Keratinocyte (primary cell): Measurements from ENCODE around the gene KHDC1L. TPM values are rescaled to one million over a fixed set of nuclear protein-coding genes. Genes with fewer than 3 reads are reported as not detected.

Source experiments
- DNase-seq: peaks from one replicate; pipeline ENCODE4 v3.0.0-alpha.2; 2011; ENCODE audit warnings: low read depth, missing footprints, low spot score
- FAIRE-seq: peaks from 2 replicates; lab custom pipeline; 2011; peaks lifted over from hg19 to GRCh38; lab: Jason Lieb, UNC
- H2AFZ ChIP-seq: 2 replicates; pipeline ENCODE4 v1.6.0; 2012; ENCODE audit warnings: low read length, control low read depth, inconsistent platforms; ENCODE audit not compliant: control insufficient read depth
- H3K27ac ChIP-seq: 2 replicates; pipeline ENCODE4 v1.5.1; 2011; ENCODE audit warnings: low read length; ENCODE audit not compliant: control insufficient read depth, insufficient read depth
- H3K27me3 ChIP-seq: 3 replicates; pipeline ENCODE4 v1.6.0; 2011; ENCODE audit warnings: low read length; ENCODE audit not compliant: control insufficient read depth, insufficient read depth; ENCODE audit errors: extremely low read depth
- H3K36me3 ChIP-seq, 2 experiments: 2 replicates in 1 of 2; 3 replicates in 1 of 2; pipeline ENCODE4 v1.5.1; 2011; ENCODE audit warnings: low read length in 2 of 2, mild to moderate bottlenecking in 1 of 2; ENCODE audit not compliant: control insufficient read depth in 2 of 2, insufficient read depth in 2 of 2; ENCODE audit errors: extremely low read depth in 1 of 2
- H3K4me1 ChIP-seq: 3 replicates; pipeline ENCODE4 v1.5.1; 2011; ENCODE audit warnings: low read length; ENCODE audit not compliant: control insufficient read depth, insufficient read depth; ENCODE audit errors: extremely low read depth
- H3K4me2 ChIP-seq: 3 replicates; pipeline ENCODE4 v1.6.0; 2011; ENCODE audit warnings: low read depth, low read length; ENCODE audit not compliant: control insufficient read depth, insufficient read depth; ENCODE audit errors: extremely low read depth
- H3K4me3 ChIP-seq, 3 experiments: fragments of 200-600 bp in 1 of 3; sonication (generic) in 1 of 3; 2 replicates in 2 of 3; 3 replicates in 1 of 3; pipeline ENCODE4 v1.5.1; 2011 to 2016; ENCODE audit warnings: low read length in 3 of 3, mild to moderate bottlenecking in 3 of 3, control low read depth in 2 of 3, inconsistent platforms in 1 of 3, low read depth in 1 of 3, mixed read lengths in 1 of 3, mixed run types in 1 of 3, moderate library complexity in 1 of 3; ENCODE audit not compliant: control insufficient read depth in 2 of 3, insufficient read depth in 2 of 3; ENCODE audit errors: extremely low read depth in 1 of 3
- H3K79me2 ChIP-seq: 2 replicates; pipeline ENCODE4 v1.6.0; 2012; ENCODE audit warnings: low read length; ENCODE audit not compliant: control insufficient read depth, insufficient read depth
- H3K9ac ChIP-seq: 3 replicates; pipeline ENCODE4 v1.6.0; 2011; ENCODE audit warnings: low read length; ENCODE audit not compliant: control insufficient read depth, insufficient read depth; ENCODE audit errors: extremely low read depth
- H3K9me1 ChIP-seq: 3 replicates; pipeline ENCODE4 v1.6.0; 2011; ENCODE audit warnings: low read length; ENCODE audit not compliant: control insufficient read depth, insufficient read depth; ENCODE audit errors: extremely low read depth
- H3K9me3 ChIP-seq: 2 replicates; pipeline ENCODE4 v1.5.1; 2012; ENCODE audit warnings: low read depth, low read length; ENCODE audit not compliant: control insufficient read depth
- H4K20me1 ChIP-seq: 3 replicates; pipeline ENCODE4 v1.6.0; 2011; ENCODE audit warnings: low read length; ENCODE audit not compliant: control insufficient read depth, insufficient read depth; ENCODE audit errors: extremely low read depth
- EZH2 ChIP-seq: IDR thresholded peaks from one replicate; pipeline ENCODE4 v1.6.1; 2012; ENCODE audit warnings: inconsistent platforms, mild to moderate bottlenecking, low read length, moderate library complexity
- dilution Hi-C: fragments of 300-500 bp; cut with MboI; formaldehyde crosslinking; loops from one replicate; pipeline ENCODE4 v1.7.0; 2020; ENCODE audit warnings: low sequenced_read_pairs; ENCODE audit not compliant: extremely low pct_ligation_motif_present
- polyA plus RNA-seq, 5 experiments: library from polyadenylated mRNA; depleted of rRNA in 3 of 5; stranded (reverse) in 3 of 5; stranded (forward) in 1 of 5; unstranded in 1 of 5; fragments of >200 nt; gene quantifications; 1 replicate in 1 of 5; 2 replicates in 3 of 5; 3 replicates in 1 of 5; pipeline versions ENCODE4 v1.2.1 to v1.2.3, GENCODE V29; 2011 to 2012; ENCODE audit warnings: missing spikeins in 2 of 5, low read depth in 1 of 5, low replicate concordance in 1 of 5
- TF ChIP-seq, protein P1 (sequence below), 3 experiments: IDR thresholded peaks in 1 of 3; conservative IDR thresholded peaks in 1 of 3; optimal IDR thresholded peaks in 1 of 3; 2 replicates in 2 of 3; 3 replicates in 1 of 3; pipeline versions ENCODE3 to v1.5.1; 2011; ENCODE audit warnings: low read length in 3 of 3, mild to moderate bottlenecking in 3 of 3, moderate library complexity in 2 of 3, control low read depth in 1 of 3, inconsistent platforms in 1 of 3; ENCODE audit not compliant: insufficient read depth in 2 of 3; ENCODE audit errors: extremely low read depth in 1 of 3

Gene KHDC1L
- polyA plus RNA-seq, 1 donor (not counting 4 experiments of a cell fraction or from before 2014, with no cell fraction given), result not detected

GRCh38 chr6:73203098-73203497, 22.2 kb downstream of the KHDC1L start:
- no peaks in the 10 kb centered on the region for H3K79me2 ChIP-seq
- H2AFZ ChIP-seq, result no peak overlapping the region
- H3K4me3 ChIP-seq, result no peak overlapping the region
- no peaks in the 10 kb centered on the region for H3K9me1 ChIP-seq
- TF ChIP-seq, protein P1, sequence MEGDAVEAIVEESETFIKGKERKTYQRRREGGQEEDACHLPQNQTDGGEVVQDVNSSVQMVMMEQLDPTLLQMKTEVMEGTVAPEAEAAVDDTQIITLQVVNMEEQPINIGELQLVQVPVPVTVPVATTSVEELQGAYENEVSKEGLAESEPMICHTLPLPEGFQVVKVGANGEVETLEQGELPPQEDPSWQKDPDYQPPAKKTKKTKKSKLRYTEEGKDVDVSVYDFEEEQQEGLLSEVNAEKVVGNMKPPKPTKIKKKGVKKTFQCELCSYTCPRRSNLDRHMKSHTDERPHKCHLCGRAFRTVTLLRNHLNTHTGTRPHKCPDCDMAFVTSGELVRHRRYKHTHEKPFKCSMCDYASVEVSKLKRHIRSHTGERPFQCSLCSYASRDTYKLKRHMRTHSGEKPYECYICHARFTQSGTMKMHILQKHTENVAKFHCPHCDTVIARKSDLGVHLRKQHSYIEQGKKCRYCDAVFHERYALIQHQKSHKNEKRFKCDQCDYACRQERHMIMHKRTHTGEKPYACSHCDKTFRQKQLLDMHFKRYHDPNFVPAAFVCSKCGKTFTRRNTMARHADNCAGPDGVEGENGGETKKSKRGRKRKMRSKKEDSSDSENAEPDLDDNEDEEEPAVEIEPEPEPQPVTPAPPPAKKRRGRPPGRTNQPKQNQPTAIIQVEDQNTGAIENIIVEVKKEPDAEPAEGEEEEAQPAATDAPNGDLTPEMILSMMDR (optimal IDR thresholded peaks at IDR 0.05 in 1 of 3, IDR thresholded peaks at IDR 0.05 in 1 of 3, conservative IDR thresholded peaks at IDR 0.05 in 1 of 3; ENCODE audit: extremely low read depth in 1 of 3, insufficient read depth in 2 of 3, low read length in 3 of 3), result no peak
- no peak for TF ChIP-seq EZH2
- H3K4me1 ChIP-seq, result no peaks in the 10 kb centered on the region
- FAIRE-seq (no peak), DNase-seq (no peak)
- no peaks in the 10 kb centered on the region for H3K36me3 ChIP-seq
- H3K9ac ChIP-seq, result no peak overlapping the region
- H3K27ac ChIP-seq, result no peak overlapping the region
- H4K20me1 ChIP-seq, result no peaks in the 10 kb centered on the region
- dilution Hi-C loops, result no loop called here
- H3K4me2 ChIP-seq, result no peak overlapping the region
- no peaks in the 10 kb centered on the region for H3K27me3 ChIP-seq
- H3K9me3 ChIP-seq, result no peaks in the 10 kb centered on the region

DNA sequence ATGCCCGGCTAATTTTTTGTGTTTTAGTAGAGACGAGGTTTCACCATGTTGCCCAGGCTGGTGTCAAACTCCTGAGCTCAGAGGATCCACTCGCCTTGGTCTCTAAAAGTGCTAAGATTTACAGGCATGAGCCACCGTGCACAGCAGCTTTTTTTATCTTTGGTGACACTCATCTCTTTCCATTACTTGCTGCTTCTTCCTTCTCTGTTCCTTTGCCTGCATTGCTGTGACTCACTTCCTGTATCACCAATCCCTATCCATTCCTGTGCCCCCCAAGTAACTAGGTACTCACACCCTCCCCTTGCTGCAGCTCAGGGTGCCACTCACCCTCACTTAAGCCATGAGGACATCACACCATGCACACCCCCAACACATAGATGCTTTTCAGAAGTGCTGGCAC, 24.6 kb downstream of the KHDC1L start:
- no peak for FAIRE-seq
- dilution Hi-C loops, result no loop called here
- no peak overlapping the region for H2AFZ ChIP-seq

More for the DNA sequence above, 24.6 kb downstream of the KHDC1L start:
- no peaks in the 10 kb centered on the region for H3K4me1 ChIP-seq
- no peaks in the 10 kb centered on the region for H3K79me2 ChIP-seq
- no peaks in the 10 kb centered on the region for H3K9me1 ChIP-seq
- no peak overlapping the region for H3K27ac ChIP-seq
- no peak for TF ChIP-seq EZH2
- TF ChIP-seq, protein P1 (optimal IDR thresholded peaks at IDR 0.05 in 1 of 3, IDR thresholded peaks at IDR 0.05 in 1 of 3, conservative IDR thresholded peaks at IDR 0.05 in 1 of 3; ENCODE audit: extremely low read depth in 1 of 3, insufficient read depth in 2 of 3, low read length in 3 of 3), result no peak
- no peaks in the 10 kb centered on the region for H4K20me1 ChIP-seq
- H3K4me2 ChIP-seq, result no peak overlapping the region
- H3K9me3 ChIP-seq, result no peaks in the 10 kb centered on the region
- no peaks in the 10 kb centered on the region for H3K27me3 ChIP-seq
- no peak for DNase-seq
- no peak overlapping the region for H3K9ac ChIP-seq
- no peak overlapping the region for H3K4me3 ChIP-seq
- H3K36me3 ChIP-seq, result no peaks in the 10 kb centered on the region
